GM12878 (cell line): Measurements from ENCODE around the gene ANAPC16. TPM values are rescaled to one million over a fixed set of nuclear protein-coding genes. Genes with fewer than 3 reads are reported as not detected.

Experiments used
- ATAC-seq: fragments of 200-7000 bp; cut with Tn5 transposase; 3 replicates; pipeline ENCODE4 v1.9.1; 2020; ENCODE audit warnings: mild to moderate bottlenecking, moderate library complexity
- BruUV-seq: library from RNA; stranded (reverse); fragments of 400-500 nt; replicated peaks from 2 replicates; lab custom pipeline; 2021; lab: Mats Ljungman, UMichigan
- CTCF ChIA-PET: fragments of 300-600 bp; sonication (Branson Sonifier 250); formaldehyde crosslinking; extraction: SDS; loops from one replicate; lab custom pipeline; 2021; ENCODE audit warnings: inconsistent platforms; lab: Yijun Ruan, JAX
- POLR2A ChIA-PET: fragments of 350-600 bp; formaldehyde crosslinking; extraction: SDS; loops from one replicate; lab custom pipeline; 2021; ENCODE audit warnings: inconsistent platforms; lab: Charles Lee
- RAD21 ChIA-PET: fragments of 300-600 bp; sonication (Branson Sonifier 250); formaldehyde crosslinking; loops from one replicate; lab custom pipeline; 2023; ENCODE audit warnings: antibody characterized with exemption; ENCODE audit not compliant: unreplicated experiment; lab: Charles Lee
- SMC1A ChIA-PET: fragments of 300-600 bp; sonication (Branson Sonifier 250); formaldehyde crosslinking; loops from one replicate; lab custom pipeline; 2023; ENCODE audit not compliant: unreplicated experiment, uncharacterized antibody; lab: Charles Lee
- DNase-seq: peaks from one replicate; pipeline ENCODE4 v3.0.0-alpha.2; 2011; ENCODE audit warnings: low read depth, low spot score
- FAIRE-seq: peaks from 3 replicates; lab custom pipeline; 2011; peaks lifted over from hg19 to GRCh38; lab: Jason Lieb, UNC
- H2AFZ ChIP-seq: 2 replicates; pipeline ENCODE4 v1.6.0; 2011; ENCODE audit warnings: low read depth, low read length, control low read depth; ENCODE audit not compliant: control insufficient read depth
- H3K27ac ChIP-seq: 2 replicates; pipeline ENCODE4 v1.5.1; 2011; ENCODE audit warnings: control low read depth; ENCODE audit not compliant: control insufficient read depth, insufficient read depth
- H3K27me3 ChIP-seq, 2 experiments: replicated peaks in 1 of 2; 2 replicates each; pipeline versions ENCODE4 v1.6.0 to v1.6.1; 2011; ENCODE audit warnings: low read length in 1 of 2; ENCODE audit not compliant: control insufficient read depth in 2 of 2, insufficient read depth in 2 of 2
- H3K36me3 ChIP-seq, 2 experiments: 2 replicates each; pipeline ENCODE4 v1.5.1; 2011; ENCODE audit warnings: low read length in 1 of 2; ENCODE audit not compliant: control insufficient read depth in 2 of 2, insufficient read depth in 2 of 2
- H3K4me1 ChIP-seq: 2 replicates; pipeline ENCODE4 v1.6.1; 2011; ENCODE audit warnings: mild to moderate bottlenecking, low read length, moderate library complexity, mixed read lengths; ENCODE audit not compliant: control insufficient read depth, insufficient read depth
- H3K4me2 ChIP-seq: 2 replicates; pipeline ENCODE4 v1.6.0; 2011; ENCODE audit warnings: control low read depth; ENCODE audit not compliant: control insufficient read depth, insufficient read depth
- H3K4me3 ChIP-seq: fragments of 200-600 bp; sonication (generic); 2 replicates; pipeline ENCODE4 v1.5.1; 2016
- H3K79me2 ChIP-seq: 2 replicates; pipeline ENCODE4 v1.6.0; 2011; ENCODE audit warnings: low read length; ENCODE audit not compliant: control insufficient read depth, insufficient read depth
- H3K9ac ChIP-seq: 2 replicates; pipeline ENCODE4 v1.8.0; 2011; ENCODE audit warnings: low read length, control low read depth, mixed read lengths; ENCODE audit not compliant: control insufficient read depth, insufficient read depth
- H3K9me3 ChIP-seq: replicated peaks from 3 replicates; pipeline ENCODE4 v1.5.1; 2011; ENCODE audit warnings: mild to moderate bottlenecking, low read length; ENCODE audit not compliant: control insufficient read depth, insufficient read depth
- H4K20me1 ChIP-seq: 2 replicates; pipeline ENCODE4 v1.6.0; 2011; ENCODE audit not compliant: control insufficient read depth, insufficient read depth
- ATF7 ChIP-seq: fragments of 450-650 bp; IDR thresholded peaks from 2 replicates; pipeline ENCODE4 v1.6.1; 2016; ENCODE audit warnings: low read depth, mild to moderate bottlenecking
- BCL3 ChIP-seq: IDR thresholded peaks from 2 replicates; pipeline ENCODE4 v1.6.1; 2011; ENCODE audit warnings: borderline replicate concordance, low read depth, mild to moderate bottlenecking, moderate library complexity, low read length; ENCODE audit not compliant: insufficient read depth, poor library complexity, severe bottlenecking
- BCLAF1 ChIP-seq: fragments of 450-650 bp; IDR thresholded peaks from 2 replicates; pipeline ENCODE4 v1.6.1; 2017; ENCODE audit warnings: antibody characterized with exemption, mild to moderate bottlenecking, moderate library complexity
- CTCF ChIP-seq, 3 experiments: IDR thresholded peaks in 2 of 3; conservative IDR thresholded peaks in 1 of 3; 2 replicates each; pipeline ENCODE4 v1.5.1; 2011; ENCODE audit warnings: low read depth in 3 of 3, low read length in 3 of 3, mild to moderate bottlenecking in 3 of 3, control low read depth in 2 of 3, moderate library complexity in 2 of 3, inconsistent platforms in 1 of 3, mixed read lengths in 1 of 3; ENCODE audit not compliant: control insufficient read depth in 2 of 3, insufficient read depth in 1 of 3; ENCODE audit errors: extremely low read depth in 1 of 3
- HCFC1 ChIP-seq: fragments of 150-350 bp; IDR thresholded peaks from 2 replicates; pipeline ENCODE4 v1.6.1; 2014; ENCODE audit warnings: low read length
- MLLT1 ChIP-seq: fragments of 450-650 bp; IDR thresholded peaks from 2 replicates; pipeline ENCODE4 v1.6.1; 2016; ENCODE audit warnings: mild to moderate bottlenecking
- NR2F1 ChIP-seq: fragments of 450-650 bp; conservative IDR thresholded peaks from 2 replicates; pipeline ENCODE4 v1.6.1; 2017; ENCODE audit warnings: mild to moderate bottlenecking
- POLR2AphosphoS5 ChIP-seq: IDR thresholded peaks from 2 replicates; pipeline ENCODE4 v1.6.1; 2011; ENCODE audit warnings: mild to moderate bottlenecking, low read length, inconsistent platforms
- SP1 ChIP-seq: IDR thresholded peaks from one replicate; pipeline ENCODE4 v1.6.1; 2011; ENCODE audit warnings: low read depth, low read length
- TCF12 ChIP-seq: IDR thresholded peaks from 2 replicates; pipeline ENCODE4 v1.6.1; 2011; ENCODE audit warnings: low read depth, mild to moderate bottlenecking, low read length
- WRNIP1 ChIP-seq: IDR thresholded peaks from 2 replicates; pipeline ENCODE4 v1.6.1; 2011; ENCODE audit warnings: low read depth, low read length, improper control_type of control experiment, borderline replicate concordance
- ZBED1 ChIP-seq: IDR thresholded peaks from 2 replicates; pipeline ENCODE4 v1.6.1; 2016; ENCODE audit warnings: borderline replicate concordance
- WGBS: methylation state at CpG from one replicate; pipeline ENCODE4 v1.1.6; 2016; ENCODE audit warnings: low lambda C conversion rate; ENCODE audit not compliant: insufficient replicate concordance, insufficient coverage; ENCODE audit errors: missing lambda C conversion rate; 5-methylcytosine and 5-hydroxymethylcytosine counted together
- in situ Hi-C: fragments of 300-500 bp; cut with MboI; formaldehyde crosslinking; loops from 9 replicates; pipeline ENCODE4 v1.14.3; 2018; ENCODE audit warnings: mixed read lengths
- intact Hi-C: fragments of 100-400 bp; cut with micrococcal nuclease; formaldehyde crosslinking; loops from one replicate; pipeline ENCODE4 v1.14.2; 2022; ENCODE audit not compliant: unreplicated experiment
- polyA plus RNA-seq, 11 experiments: library from polyadenylated mRNA; depleted of rRNA in 4 of 11; unstranded in 6 of 11; stranded (reverse) in 5 of 11; fragments of >200 nt; fragmentation: Nextera tagmentation in 4 of 11; fragmentation: Illumina TruSeq in 1 of 11; extraction: Ambion mirVana in 4 of 11; extraction: Trizol in 1 of 11; gene quantifications; 1 replicate in 1 of 11; 2 replicates in 10 of 11; pipeline versions ENCODE4 v1.2.1 to v1.2.3, GENCODE V29; 2011 to 2016; ENCODE audit warnings: inconsistent platforms in 2 of 11, missing spikeins in 2 of 11, low read depth in 1 of 11
- total RNA-seq, 4 experiments: library from RNA; depleted of rRNA in 3 of 4; stranded (reverse); fragments of >200 nt in 3 of 4; fragmentation: Illumina TruSeq in 1 of 4; extraction: Trizol in 1 of 4; gene quantifications; 2 replicates each; pipeline versions ENCODE4 v1.2.1 to v1.2.3, GENCODE V29; 2013 to 2021

ANAPC16 gene
- total and polyA plus RNA-seq, 10 of the 15 experiments (the other 5 are each of a cell fraction or from before 2014, with no cell fraction given) = 66.9 to 208 (median 134) TPM

GRCh38 chr10:72254813-72255568 is 39.2 kb downstream of the ANAPC16 start:
- FAIRE-seq = no peak
- H3K4me3 ChIP-seq = peak overlapping the region; percentile 10; the same call in 1 of the 2 replicates
- ChIA-PET POLR2A (interaction anchor here (0.5 to 11.6 kb wide), 27 partner anchors 8 to 413 kb away, joined by 3 to 84 read pairs (median 6); partner anchors contain the start of genes ASCC1 and DDIT4), RAD21 (interaction anchor here (0.6 to 13.0 kb wide), 18 partner anchors 8 to 270 kb away, joined by 3 to 200 read pairs (median 7); partner anchors contain the start of genes ANAPC16, ASCC1 and DDIT4), CTCF (interaction anchor here (0.9 to 3.5 kb wide), 14 partner anchors 8 to 299 kb away, joined by 3 to 24 read pairs (median 6); no protein-coding TSS in a partner anchor), SMC1A (interaction anchor here (0.6 to 21.0 kb wide), 21 partner anchors 8 to 440 kb away, joined by 3 to 275 read pairs (median 5); partner anchors contain the start of genes ANAPC16, ASCC1 and DDIT4)
- H3K4me2 ChIP-seq = peak overlapping the region; percentile 56
- in situ Hi-C loops = no loop called here
- H3K27me3 ChIP-seq = no peaks in the 10 kb centered on the region
- peak overlapping the region; percentile 80 for H2AFZ ChIP-seq
- BruUV-seq = TSS peak; percentile 80
- no peaks in the 10 kb centered on the region for H4K20me1 ChIP-seq
- ATAC-seq = peak; percentile 73
- no peaks in the 10 kb centered on the region for H3K79me2 ChIP-seq
- no peaks in the 10 kb centered on the region for H3K9me3 ChIP-seq
- no peak for DNase-seq
- WGBS = 49% methylated on average over 15 of the region's 15 CpGs
- peak overlapping the region; percentile 63 for H3K9ac ChIP-seq
- peaks cover 72% of the 10 kb centered on the region for H3K4me1 ChIP-seq
- peak overlapping the region; percentile 90 for H3K27ac ChIP-seq
- intact Hi-C loops = no loop called here
- H3K36me3 ChIP-seq = no peaks in the 10 kb centered on the region
- TF ChIP-seq WRNIP1 (0 out of 2 replicates have a peak, but pooled peaks have one; percentile 46), MLLT1 (peak; percentile 69), ZBED1 (no peak), BCLAF1 (no peak), HCFC1 (no peak), TCF12 (no peak), NR2F1 (peak; percentile 60), CTCF (IDR thresholded peaks at IDR 0.05 in 2 of 3, conservative IDR thresholded peaks at IDR 0.05 in 1 of 3; ENCODE audit: control insufficient read depth in 2 of 3, extremely low read depth in 1 of 3, insufficient read depth in 1 of 3, low read depth in 3 of 3, low read length in 3 of 3) (peak in 1 of 3 experiments; percentile 33; a peak in 2 of 6 replicates), SP1 (no peak), POLR2AphosphoS5 (no peak), BCL3 (no peak), ATF7 (no peak)
